Astrocyte (in vitro differentiated cells and primary cell): ENCODE results near the gene FN3KRP. TPM values are rescaled to one million over a fixed set of nuclear protein-coding genes. Genes with fewer than 3 reads are reported as not detected.

Experiments
- DNase-seq: peaks from one replicate; pipeline ENCODE4 v3.0.0-alpha.2; 2010; ENCODE audit warnings: low read depth
- FAIRE-seq: peaks from 2 replicates; lab custom pipeline; 2011; peaks lifted over from hg19 to GRCh38; lab: Jason Lieb, UNC
- H2AFZ ChIP-seq: 2 replicates; pipeline ENCODE4 v1.6.0; 2012; ENCODE audit warnings: low read depth, low read length, inconsistent platforms
- H3K27ac ChIP-seq: 2 replicates; pipeline ENCODE4 v1.5.1; 2011; ENCODE audit warnings: low read depth, low read length, inconsistent platforms
- H3K27me3 ChIP-seq: 2 replicates; pipeline ENCODE4 v1.6.0; 2011; ENCODE audit warnings: low read length, inconsistent platforms; ENCODE audit not compliant: insufficient read depth
- H3K36me3 ChIP-seq: 2 replicates; pipeline ENCODE4 v1.5.1; 2011; ENCODE audit warnings: low read length, inconsistent platforms; ENCODE audit not compliant: insufficient read depth
- H3K4me1 ChIP-seq: 2 replicates; pipeline ENCODE4 v1.5.1; 2011; ENCODE audit warnings: low read length, inconsistent platforms; ENCODE audit not compliant: insufficient read depth
- H3K4me2 ChIP-seq: 2 replicates; pipeline ENCODE4 v1.6.0; 2012; ENCODE audit warnings: low read length, inconsistent platforms
- H3K4me3 ChIP-seq: 2 replicates; pipeline ENCODE4 v1.5.1; 2011; ENCODE audit warnings: low read depth, mild to moderate bottlenecking, low read length, inconsistent platforms; ENCODE audit not compliant: insufficient read depth
- H3K79me2 ChIP-seq: 2 replicates; pipeline ENCODE4 v1.6.0; 2012; ENCODE audit warnings: mild to moderate bottlenecking, low read length, inconsistent platforms; ENCODE audit not compliant: insufficient read depth
- H3K9ac ChIP-seq: 2 replicates; pipeline ENCODE4 v1.6.0; 2012; ENCODE audit warnings: mild to moderate bottlenecking, low read length, inconsistent platforms
- H3K9me3 ChIP-seq: 2 replicates; pipeline ENCODE4 v1.5.1; 2012; ENCODE audit warnings: low read depth, mild to moderate bottlenecking, low read length, inconsistent platforms; ENCODE audit not compliant: insufficient read depth
- H4K20me1 ChIP-seq: 2 replicates; pipeline ENCODE4 v1.6.0; 2012; ENCODE audit warnings: low read length, inconsistent platforms; ENCODE audit not compliant: insufficient read depth
- H3K27ac Mint-ChIP-seq: one replicate; pipeline ENCODE4 v1.8.0; 2021; ENCODE audit warnings: mild to moderate bottlenecking, mixed read lengths; ENCODE audit not compliant: unreplicated experiment
- H3K27me3 Mint-ChIP-seq: one replicate; pipeline ENCODE4 v1.8.0; 2021; ENCODE audit warnings: low read depth, mixed read lengths; ENCODE audit not compliant: unreplicated experiment
- H3K36me3 Mint-ChIP-seq: one replicate; pipeline ENCODE4 v1.8.0; 2021; ENCODE audit warnings: low read depth, mixed read lengths; ENCODE audit not compliant: unreplicated experiment
- H3K4me1 Mint-ChIP-seq: one replicate; pipeline ENCODE4 v1.8.0; 2021; ENCODE audit warnings: low read depth, mixed read lengths; ENCODE audit not compliant: unreplicated experiment
- H3K4me3 Mint-ChIP-seq: one replicate; pipeline ENCODE4 v1.8.0; 2021; ENCODE audit warnings: mild to moderate bottlenecking, moderate library complexity, mixed read lengths; ENCODE audit not compliant: unreplicated experiment
- H3K9me3 Mint-ChIP-seq: one replicate; pipeline ENCODE4 v1.8.0; 2021; ENCODE audit warnings: mild to moderate bottlenecking, mixed read lengths; ENCODE audit not compliant: unreplicated experiment
- CTCF ChIP-seq: IDR thresholded peaks from 2 replicates; pipeline ENCODE4 v1.5.1; 2011; ENCODE audit warnings: low read depth, mild to moderate bottlenecking, inconsistent platforms, low read length, moderate library complexity; ENCODE audit not compliant: insufficient read depth
- EZH2 ChIP-seq: IDR thresholded peaks from 2 replicates; pipeline ENCODE4 v1.6.1; 2012; ENCODE audit warnings: mild to moderate bottlenecking, low read length, inconsistent platforms; ENCODE audit not compliant: insufficient read depth
- total RNA-seq: library from RNA; stranded (reverse); gene quantifications from 2 replicates; pipeline ENCODE4 v1.2.1, GENCODE V29; 2021

FN3KRP gene
- total RNA-seq, 1 donor from 2014 or later = 14.8 TPM

- H3K4me3 ChIP-seq = no peak overlapping the region
- H3K27me3 ChIP-seq = no peaks in the 10 kb centered on the region
- DNase-seq (no peak), FAIRE-seq (no peak)
- H4K20me1 ChIP-seq = no peaks in the 10 kb centered on the region
- no peak overlapping the region for H2AFZ ChIP-seq
- no peaks in the 10 kb centered on the region for H3K79me2 ChIP-seq
- no peak overlapping the region for H3K9ac ChIP-seq
- no peak overlapping the region for H3K27ac Mint-ChIP-seq
- no peaks in the 10 kb centered on the region for H3K36me3 ChIP-seq
- H3K4me3 Mint-ChIP-seq = no peak overlapping the region
- no peaks in the 10 kb centered on the region for H3K9me3 Mint-ChIP-seq
- H3K4me2 ChIP-seq = no peak overlapping the region
- no peak for TF ChIP-seq EZH2
- no peak for TF ChIP-seq CTCF
- H3K27ac ChIP-seq = no peak overlapping the region
- H3K36me3 Mint-ChIP-seq = no peaks in the 10 kb centered on the region
- H3K4me1 ChIP-seq = peaks cover 4% of the 10 kb centered on the region
- peaks cover 1% of the 10 kb centered on the region for H3K4me1 Mint-ChIP-seq
- H3K27me3 Mint-ChIP-seq = peaks cover 9% of the 10 kb centered on the region
- no peaks in the 10 kb centered on the region for H3K9me3 ChIP-seq
These were observed 13.3 kb upstream of the FN3KRP start for GRCh38 chr17:82703036-82703745.

- Mint-ChIP-seq H3K9me3 (no peaks in the 10 kb centered on the region), H3K27ac (no peak overlapping the region), H3K4me1 (peaks cover 1% of the 10 kb centered on the region), H3K4me3 (no peak overlapping the region), H3K36me3 (no peaks in the 10 kb centered on the region), H3K27me3 (peaks cover 9% of the 10 kb centered on the region)
- Histone ChIP-seq H3K79me2 (no peaks in the 10 kb centered on the region), H3K4me2 (no peak overlapping the region), H3K9ac (no peak overlapping the region), H2AFZ (no peak overlapping the region), H3K4me1 (peaks cover 1% of the 10 kb centered on the region), H3K27ac (no peak overlapping the region), H3K9me3 (no peaks in the 10 kb centered on the region), H3K4me3 (no peak overlapping the region), H3K27me3 (no peaks in the 10 kb centered on the region), H4K20me1 (no peaks in the 10 kb centered on the region), H3K36me3 (no peaks in the 10 kb centered on the region)
- TF ChIP-seq EZH2 (no peak), CTCF (no peak)
- FAIRE-seq (no peak), DNase-seq (no peak)
These were observed 12.3 kb upstream of the FN3KRP start for GRCh38 chr17:82703935-82704865.
